ENCODE results near the gene CMIP.

The CMIP gene

GRCh38 chr16:81565321-81566028 lies 120.9 kb downstream of the CMIP start:
- TF ChIP-seq EZH2phosphoT487 (conservative IDR thresholded peaks at IDR 0.05; ENCODE audit: low read length), result no peak
- TF ChIP-seq CTCF (IDR thresholded peaks at IDR 0.05; ENCODE audit: insufficient read depth, low read length, poor library complexity, severe bottlenecking), result no peak
- Histone ChIP-seq H2AFZ (ENCODE audit: low read depth, low read length, severe bottlenecking) (no peak overlapping the region), H3K27ac (ENCODE audit: low read depth, low read length) (no peak overlapping the region), H3K9me2 (replicated peaks; ENCODE audit: insufficient read depth, low read length) (no peaks in the 10 kb centered on the region), H4K20me1 (ENCODE audit: low read depth, low read length) (peaks cover 4% of the 10 kb centered on the region; the same call in 1 of the 2 replicates), H3K9me3 (ENCODE audit: insufficient read depth, low read length) (no peaks in the 10 kb centered on the region), H3K27me3 (ENCODE audit: low read length) (no peaks in the 10 kb centered on the region), H3K79me2 (ENCODE audit: insufficient read depth, low read length) (peaks cover 16% of the 10 kb centered on the region), H3K36me3 (ENCODE audit: low read length) (no peaks in the 10 kb centered on the region), H3F3A (ENCODE audit: insufficient read depth) (no peaks in the 10 kb centered on the region), H3K4me3 (ENCODE audit: insufficient read depth, low read length, poor library complexity, severe bottlenecking) (no peak overlapping the region), H3K4me2 (ENCODE audit: low read depth, low read length, poor library complexity, severe bottlenecking) (no peak overlapping the region), H3K9ac (ENCODE audit: low read length) (no peak overlapping the region)

GRCh38 chr16:81566086-81567007 lies 121.7 kb downstream of the CMIP start:
- no peak overlapping the region for H3K4me2 ChIP-seq (ENCODE audit: low read depth, low read length, poor library complexity, severe bottlenecking)
- no peak overlapping the region for H2AFZ ChIP-seq (ENCODE audit: low read depth, low read length, severe bottlenecking)
- no peak overlapping the region for H3K27ac ChIP-seq (ENCODE audit: low read depth, low read length)
- H4K20me1 ChIP-seq (ENCODE audit: low read depth, low read length), result peaks cover 4% of the 10 kb centered on the region; the same call in 1 of the 2 replicates
- TF ChIP-seq CTCF (IDR thresholded peaks at IDR 0.05; ENCODE audit: insufficient read depth, low read length, poor library complexity, severe bottlenecking), result no peak
- TF ChIP-seq EZH2phosphoT487 (conservative IDR thresholded peaks at IDR 0.05; ENCODE audit: low read length), result no peak
- peaks cover 16% of the 10 kb centered on the region for H3K79me2 ChIP-seq (ENCODE audit: insufficient read depth, low read length)
- H3K9me3 ChIP-seq (ENCODE audit: insufficient read depth, low read length), result no peaks in the 10 kb centered on the region
- no peak overlapping the region for H3K9ac ChIP-seq (ENCODE audit: low read length)
- no peaks in the 10 kb centered on the region for H3F3A ChIP-seq (ENCODE audit: insufficient read depth)
- no peak overlapping the region for H3K4me3 ChIP-seq (ENCODE audit: insufficient read depth, low read length, poor library complexity, severe bottlenecking)
- no peaks in the 10 kb centered on the region for H3K9me2 ChIP-seq (replicated peaks; ENCODE audit: insufficient read depth, low read length)
- no peaks in the 10 kb centered on the region for H3K27me3 ChIP-seq (ENCODE audit: low read length)
- no peaks in the 10 kb centered on the region for H3K36me3 ChIP-seq (ENCODE audit: low read length)

GRCh38 chr16:81567087-81567486 lies 122.5 kb downstream of the CMIP start:
- no peak overlapping the region for H3K27ac ChIP-seq (ENCODE audit: low read depth, low read length)
- H3K79me2 ChIP-seq (ENCODE audit: insufficient read depth, low read length), result peaks cover 15% of the 10 kb centered on the region
- H4K20me1 ChIP-seq (ENCODE audit: low read depth, low read length), result no peaks in the 10 kb centered on the region; the same call in 1 of the 2 replicates
- H3K4me3 ChIP-seq (ENCODE audit: insufficient read depth, low read length, poor library complexity, severe bottlenecking), result no peak overlapping the region
- no peaks in the 10 kb centered on the region for H3K9me2 ChIP-seq (replicated peaks; ENCODE audit: insufficient read depth, low read length)
- no peaks in the 10 kb centered on the region for H3K36me3 ChIP-seq (ENCODE audit: low read length)
- no peak for TF ChIP-seq CTCF (IDR thresholded peaks at IDR 0.05; ENCODE audit: insufficient read depth, low read length, poor library complexity, severe bottlenecking)
- TF ChIP-seq EZH2phosphoT487 (conservative IDR thresholded peaks at IDR 0.05; ENCODE audit: low read length), result no peak
- no peak overlapping the region for H3K9ac ChIP-seq (ENCODE audit: low read length)
- no peak overlapping the region for H3K4me2 ChIP-seq (ENCODE audit: low read depth, low read length, poor library complexity, severe bottlenecking)
- no peak overlapping the region for H2AFZ ChIP-seq (ENCODE audit: low read depth, low read length, severe bottlenecking)
- H3K9me3 ChIP-seq (ENCODE audit: insufficient read depth, low read length), result no peaks in the 10 kb centered on the region
- H3K27me3 ChIP-seq (ENCODE audit: low read length), result no peaks in the 10 kb centered on the region
- no peaks in the 10 kb centered on the region for H3F3A ChIP-seq (ENCODE audit: insufficient read depth)
